Measurements from ENCODE around the gene DKK3. TPM values are rescaled to one million over a fixed set of nuclear protein-coding genes. Genes with fewer than 3 reads are reported as not detected.

DKK3 gene
- total and polyA plus RNA-seq, 8 donors = 21.8 to 63.8 (median 37.6) TPM

DNA sequence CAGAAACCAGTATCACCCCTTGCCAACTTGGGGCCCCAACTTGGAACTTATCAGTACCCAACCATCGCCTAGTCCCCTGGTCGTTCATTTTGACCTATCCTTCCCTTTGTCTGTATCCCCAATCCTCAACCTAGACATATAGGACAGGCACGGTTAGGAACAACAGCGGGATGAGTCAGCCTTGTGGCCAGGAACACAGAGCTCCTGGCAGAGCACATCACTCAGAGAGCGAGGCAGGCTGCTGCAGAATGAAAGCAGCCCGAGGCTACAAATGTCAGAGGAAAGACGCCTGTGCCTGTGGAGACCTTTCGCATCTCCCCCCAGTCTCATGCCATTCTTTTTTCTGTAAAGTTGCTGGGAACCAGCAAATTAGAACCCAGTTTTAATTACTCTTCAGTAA lies 14.6 kb downstream of the DKK3 start:
- 59 to 74% (median 73%) methylated on average over 8 of the region's 8 CpGs for WGBS, 5 donors
- peak overlapping the region in 1 of 5 donors; percentile 12 for H3K27ac ChIP-seq
- intact Hi-C loops (cut with DNase I; ENCODE audit: low total_unique reads) = no loop called here
- H3K4me3 ChIP-seq = no peak overlapping the region
- no peak for TF ChIP-seq POLR2A (IDR thresholded peaks at IDR 0.05)
- no peak for TF ChIP-seq EP300 (IDR thresholded peaks at IDR 0.05)
- TF ChIP-seq, protein P1, sequence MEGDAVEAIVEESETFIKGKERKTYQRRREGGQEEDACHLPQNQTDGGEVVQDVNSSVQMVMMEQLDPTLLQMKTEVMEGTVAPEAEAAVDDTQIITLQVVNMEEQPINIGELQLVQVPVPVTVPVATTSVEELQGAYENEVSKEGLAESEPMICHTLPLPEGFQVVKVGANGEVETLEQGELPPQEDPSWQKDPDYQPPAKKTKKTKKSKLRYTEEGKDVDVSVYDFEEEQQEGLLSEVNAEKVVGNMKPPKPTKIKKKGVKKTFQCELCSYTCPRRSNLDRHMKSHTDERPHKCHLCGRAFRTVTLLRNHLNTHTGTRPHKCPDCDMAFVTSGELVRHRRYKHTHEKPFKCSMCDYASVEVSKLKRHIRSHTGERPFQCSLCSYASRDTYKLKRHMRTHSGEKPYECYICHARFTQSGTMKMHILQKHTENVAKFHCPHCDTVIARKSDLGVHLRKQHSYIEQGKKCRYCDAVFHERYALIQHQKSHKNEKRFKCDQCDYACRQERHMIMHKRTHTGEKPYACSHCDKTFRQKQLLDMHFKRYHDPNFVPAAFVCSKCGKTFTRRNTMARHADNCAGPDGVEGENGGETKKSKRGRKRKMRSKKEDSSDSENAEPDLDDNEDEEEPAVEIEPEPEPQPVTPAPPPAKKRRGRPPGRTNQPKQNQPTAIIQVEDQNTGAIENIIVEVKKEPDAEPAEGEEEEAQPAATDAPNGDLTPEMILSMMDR (IDR thresholded peaks at IDR 0.05) = no peak
- no peak for TF ChIP-seq POLR2AphosphoS5 (IDR thresholded peaks at IDR 0.05)
- no peaks in the 10 kb centered on the region for H3K9me3 ChIP-seq
- peaks cover 11 to 43% (median 28%) of the 10 kb centered on the region in 4 donors for H3K4me1 ChIP-seq
- no peaks in the 10 kb centered on the region for H3K27me3 ChIP-seq
- H3K36me3 ChIP-seq = peaks cover 0 to 23% (median 18%) of the 10 kb centered on the region in 4 donors
- no peak for DNase-seq

DNA sequence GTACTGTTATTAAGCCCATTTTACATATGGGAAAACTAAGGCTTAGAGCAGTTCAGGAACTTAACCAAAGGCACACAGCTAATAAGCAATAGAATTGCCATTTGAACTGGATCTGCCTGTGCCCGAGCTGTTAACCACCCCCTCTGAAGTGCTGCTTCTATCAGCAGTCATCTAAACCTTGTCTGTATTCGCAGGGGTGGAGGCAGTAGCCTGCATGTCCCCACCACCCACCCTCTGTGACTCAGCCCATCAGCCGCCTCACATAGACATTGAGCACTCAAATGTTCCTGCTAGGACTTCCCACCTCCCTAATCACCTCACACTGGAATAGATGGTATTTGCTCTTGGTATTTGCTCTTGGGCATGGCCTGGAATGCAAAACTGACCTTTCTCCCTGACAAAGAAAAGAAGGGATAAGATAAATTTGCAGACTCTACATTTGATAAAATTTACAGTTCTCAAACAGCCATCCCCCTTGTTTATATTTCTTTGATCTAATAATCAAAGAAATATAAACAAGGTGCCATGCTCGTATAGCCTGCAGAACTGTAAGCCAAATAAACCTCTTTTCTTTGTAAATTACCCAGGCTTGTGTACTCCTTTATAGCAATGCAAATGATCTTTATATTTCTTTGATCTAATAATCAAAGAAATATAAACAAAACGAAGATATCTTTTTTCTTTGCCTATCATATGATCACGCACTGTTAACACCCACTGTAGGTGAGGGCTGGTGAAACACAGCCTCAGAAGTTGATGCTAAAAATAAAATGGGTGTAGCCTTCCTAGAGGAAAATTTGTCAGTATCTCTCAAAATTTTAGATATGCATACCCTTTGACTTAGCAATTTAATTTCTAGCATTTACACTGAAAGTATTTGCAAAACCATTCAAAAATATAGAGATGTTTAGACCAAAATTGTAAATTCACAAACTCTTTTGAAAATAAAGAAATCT lies 15.9 kb downstream of the DKK3 start:
- intact Hi-C loops (cut with DNase I; ENCODE audit: low total_unique reads) = no loop called here
- no peaks in the 10 kb centered on the region for H3K9me3 ChIP-seq
- peak in 2 of 3 donors; percentile 64 to 84 for TF ChIP-seq POLR2AphosphoS5 (IDR thresholded peaks at IDR 0.05)
- no peak for TF ChIP-seq POLR2A (IDR thresholded peaks at IDR 0.05)
- peak overlapping the region in 2 of 5 donors; percentile 26 to 37 for H3K27ac ChIP-seq
- H3K4me3 ChIP-seq = no peak overlapping the region
- WGBS, 5 donors = 25 to 59% (median 39%) methylated on average over 6 of the region's 6 CpGs
- H3K27me3 ChIP-seq = no peaks in the 10 kb centered on the region
- H3K36me3 ChIP-seq = peaks cover 0 to 17% (median 11%) of the 10 kb centered on the region in 4 donors
- DNase-seq = peak; percentile 56 to 64
- peaks cover 11 to 51% (median 37%) of the 10 kb centered on the region in 4 donors for H3K4me1 ChIP-seq

DNA sequence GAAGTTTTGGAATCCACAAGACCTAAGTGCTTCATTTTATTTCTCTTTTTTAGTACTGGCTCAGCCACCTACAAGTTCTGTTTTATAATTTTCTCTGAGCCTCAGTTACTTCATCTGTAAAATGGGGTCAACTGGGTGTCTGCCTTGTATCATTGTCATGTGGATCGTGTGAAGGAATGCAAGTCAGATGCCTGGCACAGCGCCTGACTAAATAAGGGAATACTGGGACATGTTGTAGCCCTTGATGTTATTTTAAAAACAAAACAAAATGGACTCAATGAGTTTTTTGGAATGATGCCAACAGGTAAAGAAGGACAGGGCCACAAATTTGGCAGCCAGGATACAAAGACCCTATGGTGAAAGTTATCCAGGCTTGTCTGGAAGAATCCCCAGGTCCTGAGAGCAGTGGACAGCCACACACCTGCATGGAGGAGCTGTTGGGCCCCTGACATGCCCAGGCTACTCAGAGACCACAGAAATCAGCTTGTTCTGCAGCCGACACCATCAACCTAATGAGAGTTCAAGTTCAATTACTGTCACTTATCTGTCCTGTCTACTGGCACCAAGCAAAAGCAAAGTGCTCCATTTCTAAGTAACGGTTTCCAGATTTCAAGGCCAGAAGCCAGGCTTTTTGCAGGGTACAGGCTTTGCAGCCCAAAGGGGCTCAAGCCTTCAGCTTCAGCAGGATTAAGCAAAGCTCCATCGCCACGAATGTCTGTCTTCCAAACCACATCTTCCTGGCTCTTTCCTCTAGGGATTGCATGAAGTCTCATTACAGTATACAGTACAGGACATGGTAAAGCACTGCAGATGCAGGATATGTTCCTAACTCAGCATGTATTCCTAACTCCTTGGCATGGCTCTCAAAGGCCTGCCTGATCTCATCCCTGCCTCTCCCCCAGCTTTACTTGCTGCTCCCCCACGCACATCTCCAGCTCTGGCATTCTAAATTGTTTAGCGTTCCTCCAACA lies 18.4 kb downstream of the DKK3 start:
- no peak for DNase-seq
- 64 to 79% (median 74%) methylated on average over 8 of the region's 8 CpGs for WGBS, 5 donors
- H3K9me3 ChIP-seq = no peaks in the 10 kb centered on the region

DNA sequence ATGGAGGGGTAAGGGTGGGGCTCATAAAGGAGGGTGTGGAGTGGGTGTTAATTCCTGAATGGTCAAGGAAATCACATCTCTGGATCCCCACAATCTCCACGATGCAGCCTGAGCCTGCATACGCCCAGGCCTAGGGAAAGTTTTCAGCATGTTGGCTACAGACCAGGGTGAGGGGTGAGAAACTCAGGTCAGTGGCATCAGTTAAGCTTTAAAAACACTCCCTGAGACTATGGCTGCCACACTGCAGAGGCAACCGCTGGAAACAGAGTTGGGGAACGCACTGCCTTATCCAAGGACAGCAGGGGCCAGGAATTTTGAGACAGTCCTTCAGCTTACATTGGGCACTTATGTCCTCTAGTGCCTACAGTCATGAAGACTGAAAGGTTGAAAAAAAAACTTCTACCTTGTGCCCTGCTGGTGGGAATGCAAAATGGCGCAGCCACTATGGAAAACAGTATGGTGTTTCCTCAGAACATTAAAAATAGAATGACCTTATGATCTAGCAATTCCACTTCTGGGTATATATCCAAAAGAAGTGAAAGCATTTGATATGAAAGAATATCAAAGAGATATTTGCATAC lies 19.7 kb downstream of the DKK3 start:
- Histone ChIP-seq H3K27me3 (no peaks in the 10 kb centered on the region), H3K4me1 (peaks cover 3 to 52% (median 40%) of the 10 kb centered on the region in 4 donors), H3K9me3 (no peaks in the 10 kb centered on the region), H3K4me3 (no peak overlapping the region), H3K36me3 (no peaks in the 10 kb centered on the region), H3K27ac (peak overlapping the region in 4 of 5 donors; percentile 8 to 62 (median 50))
- intact Hi-C loops (cut with DNase I; ENCODE audit: low total_unique reads) = no loop called here
- TF ChIP-seq POLR2A (IDR thresholded peaks at IDR 0.05) = no peak
- TF ChIP-seq POLR2AphosphoS5 (IDR thresholded peaks at IDR 0.05) = no peak
- no peak for TF ChIP-seq EP300 (IDR thresholded peaks at IDR 0.05)
- TF ChIP-seq, protein P1 (IDR thresholded peaks at IDR 0.05) = no peak
- DNase-seq = no peak
- 75 to 95% (median 85%) methylated on average over 4 to 5 of the region's 5 CpGs for WGBS, 5 donors

More for the DNA sequence above, 18.4 kb downstream of the DKK3 start:
- Histone ChIP-seq H3K27me3 (no peaks in the 10 kb centered on the region), H3K36me3 (peaks cover 0 to 2% (median 0%) of the 10 kb centered on the region in 4 donors), H3K4me1 (peaks cover 11 to 56% (median 43%) of the 10 kb centered on the region in 4 donors), H3K4me3 (no peak overlapping the region), H3K27ac (peak overlapping the region in 1 of 5 donors; percentile 7)
- TF ChIP-seq POLR2A (IDR thresholded peaks at IDR 0.05) (no peak), POLR2AphosphoS5 (IDR thresholded peaks at IDR 0.05) (no peak), EP300 (IDR thresholded peaks at IDR 0.05) (no peak)
- TF ChIP-seq, protein P1 (IDR thresholded peaks at IDR 0.05) = no peak
- intact Hi-C loops (cut with DNase I; ENCODE audit: low total_unique reads) = no loop called here
